Mucosa of descending colon (tissue), 3 donors: ENCODE data around the gene KIRREL3. TPM values are rescaled to one million over a fixed set of nuclear protein-coding genes. Genes with fewer than 3 reads are reported as not detected.

Source experiments
- ATAC-seq: fragments of 200-7000 bp; cut with Tn5 transposase; one replicate; pipeline ENCODE4 v1.9.1; 2020; ENCODE audit warnings: mild to moderate bottlenecking, moderate library complexity
- DNase-seq, 3 donors: peaks; one replicate each; pipeline ENCODE4 v3.0.0-alpha.2; 2020
- H3K36me3 ChIP-seq: fragments of 200-600 bp; one replicate; pipeline ENCODE4 v1.8.0; 2021; ENCODE audit warnings: low read depth, mild to moderate bottlenecking
- H3K4me1 ChIP-seq: fragments of 200-600 bp; one replicate; pipeline ENCODE4 v1.8.0; 2021; ENCODE audit warnings: low read depth, mild to moderate bottlenecking
- H3K4me3 ChIP-seq: fragments of 200-600 bp; one replicate; pipeline ENCODE4 v1.8.0; 2021; ENCODE audit warnings: mild to moderate bottlenecking
- H3K9me3 ChIP-seq: fragments of 200-600 bp; one replicate; pipeline ENCODE4 v1.8.0; 2021; ENCODE audit warnings: mild to moderate bottlenecking
- intact Hi-C, 2 donors: fragments of 100-400 bp; cut with DNase I in 1 of 2; cut with micrococcal nuclease in 1 of 2; formaldehyde crosslinking; loops; one replicate each; pipeline versions ENCODE4 v1.11.0 to v1.11.1; 2022; cut with DNase I, micrococcal nuclease
- total RNA-seq, 3 donors: library from RNA; stranded (reverse); fragmentation: NEBNext Ultra II Directional in 2 of 3; extraction: Animal tissue kit (Norgen Biotek cat#: 25700) in 2 of 3; gene quantifications; one replicate each; pipeline versions ENCODE4 v1.2.1 to v1.2.4, GENCODE V29; 2021 to 2023
- TF ChIP-seq, protein P1 (sequence below): fragments of 200-600 bp; IDR thresholded peaks from one replicate; pipeline ENCODE4 v1.8.0; 2022; ENCODE audit warnings: antibody characterized with exemption, mild to moderate bottlenecking
- donor health status: DM: no; HTN: no; CAD: no; lungs with moderate emphysema.
- donor health status: DM: no; HTN: no; CAD: no.
- donor health status: DM: no; HTN: yes; CAD: no.

The KIRREL3 gene
- total RNA-seq, 3 donors from 2014 or later = 0.23 to 2.4 (median 0.70) TPM

DNA sequence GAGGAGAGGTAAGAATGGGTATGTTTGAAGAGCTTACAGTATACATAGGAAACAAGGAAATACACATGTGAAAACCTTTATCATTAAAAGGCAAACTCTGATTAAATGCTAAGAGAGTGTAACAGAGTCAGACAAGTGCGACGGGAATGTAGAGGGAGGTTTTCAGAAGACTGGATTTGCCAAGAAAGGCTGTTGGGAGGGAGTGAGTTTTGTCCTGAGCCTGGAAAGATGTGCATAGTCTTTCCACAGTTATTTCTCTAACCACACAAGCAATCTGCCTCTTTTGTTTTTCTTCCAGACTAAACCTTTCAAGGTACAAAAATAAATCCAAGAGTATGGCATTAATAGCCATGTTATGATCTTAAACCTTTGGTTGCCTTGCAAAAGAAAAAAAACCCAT, 170.9 kb downstream of the KIRREL3 start:
- intact Hi-C loops = no loop called here
- DNase-seq = no peak
- Histone ChIP-seq H3K4me1 (no peaks in the 10 kb centered on the region), H3K9me3 (no peaks in the 10 kb centered on the region), H3K36me3 (no peaks in the 10 kb centered on the region), H3K4me3 (no peak overlapping the region)
- TF ChIP-seq, protein P1, sequence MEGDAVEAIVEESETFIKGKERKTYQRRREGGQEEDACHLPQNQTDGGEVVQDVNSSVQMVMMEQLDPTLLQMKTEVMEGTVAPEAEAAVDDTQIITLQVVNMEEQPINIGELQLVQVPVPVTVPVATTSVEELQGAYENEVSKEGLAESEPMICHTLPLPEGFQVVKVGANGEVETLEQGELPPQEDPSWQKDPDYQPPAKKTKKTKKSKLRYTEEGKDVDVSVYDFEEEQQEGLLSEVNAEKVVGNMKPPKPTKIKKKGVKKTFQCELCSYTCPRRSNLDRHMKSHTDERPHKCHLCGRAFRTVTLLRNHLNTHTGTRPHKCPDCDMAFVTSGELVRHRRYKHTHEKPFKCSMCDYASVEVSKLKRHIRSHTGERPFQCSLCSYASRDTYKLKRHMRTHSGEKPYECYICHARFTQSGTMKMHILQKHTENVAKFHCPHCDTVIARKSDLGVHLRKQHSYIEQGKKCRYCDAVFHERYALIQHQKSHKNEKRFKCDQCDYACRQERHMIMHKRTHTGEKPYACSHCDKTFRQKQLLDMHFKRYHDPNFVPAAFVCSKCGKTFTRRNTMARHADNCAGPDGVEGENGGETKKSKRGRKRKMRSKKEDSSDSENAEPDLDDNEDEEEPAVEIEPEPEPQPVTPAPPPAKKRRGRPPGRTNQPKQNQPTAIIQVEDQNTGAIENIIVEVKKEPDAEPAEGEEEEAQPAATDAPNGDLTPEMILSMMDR = no peak
- ATAC-seq = no peak

GRCh38 chr11:126824035-126824607, 176.4 kb downstream of the KIRREL3 start:
- Histone ChIP-seq H3K9me3 (no peaks in the 10 kb centered on the region), H3K4me1 (no peaks in the 10 kb centered on the region), H3K4me3 (no peak overlapping the region), H3K36me3 (no peaks in the 10 kb centered on the region)
- TF ChIP-seq, protein P1 = no peak
- DNase-seq = no peak
- ATAC-seq = no peak
- intact Hi-C loops = no loop called here

- H3K4me3 ChIP-seq = no peak overlapping the region
- intact Hi-C loops = no loop called here
- TF ChIP-seq, protein P1 = no peak
- H3K36me3 ChIP-seq = no peaks in the 10 kb centered on the region
- H3K4me1 ChIP-seq = no peaks in the 10 kb centered on the region
- DNase-seq (no peak), ATAC-seq (no peak)
- no peaks in the 10 kb centered on the region for H3K9me3 ChIP-seq
Observed at GRCh38 chr11:126823274-126823673, 177.3 kb downstream of the KIRREL3 start.

GRCh38 chr11:126821827-126822226, 178.7 kb downstream of the KIRREL3 start:
- Histone ChIP-seq H3K9me3 (no peaks in the 10 kb centered on the region), H3K4me3 (no peak overlapping the region), H3K36me3 (no peaks in the 10 kb centered on the region), H3K4me1 (no peaks in the 10 kb centered on the region)
- ATAC-seq (no peak), DNase-seq (no peak)
- intact Hi-C loops = no loop called here
- TF ChIP-seq, protein P1 = no peak

GRCh38 chr11:126819194-126819593, 181.4 kb downstream of the KIRREL3 start:
- TF ChIP-seq, protein P1 = no peak
- H3K36me3 ChIP-seq = no peaks in the 10 kb centered on the region
- H3K4me1 ChIP-seq = no peaks in the 10 kb centered on the region
- no peak for ATAC-seq
- H3K9me3 ChIP-seq = no peaks in the 10 kb centered on the region
- no peak overlapping the region for H3K4me3 ChIP-seq
- DNase-seq = no peak
- intact Hi-C loops = no loop called here
